ENCODE results near the gene FBXL7. TPM values are rescaled to one million over a fixed set of nuclear protein-coding genes. Genes with fewer than 3 reads are reported as not detected.

FBXL7 gene
- total and polyA plus RNA-seq, 2 of the 8 experiments (the other 6 are each of a cell fraction or from before 2014, with no cell fraction given), result 17.7 to 17.8 TPM

- DNase-seq (ENCODE audit: low read depth in 1 of 2, low spot score in 2 of 2) (no peak), FAIRE-seq (no peak)
- Histone ChIP-seq H2AK5ac (ENCODE audit: low read depth, low read length) (no peak overlapping the region), H3K4me1 (replicated peaks in 1 of 4; ENCODE audit: control insufficient read depth in 3 of 4, insufficient read depth in 4 of 4, low read length in 3 of 4) (peaks cover 1 to 17% (median 12%) of the 10 kb centered on the region in 4 experiments; a peak in 4 of 7 replicates), H3K79me2 (ENCODE audit: control insufficient read depth in 1 of 2, insufficient read depth in 2 of 2, low read length in 2 of 2) (peaks cover 0 to 26% of the 10 kb centered on the region in 2 experiments; a peak in 2 of 4 replicates), H3K36me3 (ENCODE audit: control insufficient read depth in 2 of 4, insufficient read depth in 4 of 4, low read length in 3 of 4) (peaks cover 0 to 4% (median 1%) of the 10 kb centered on the region in 4 experiments; a peak in 3 of 8 replicates), H4K91ac (replicated peaks; ENCODE audit: insufficient read length, low read length) (no peak overlapping the region), H3K14ac (ENCODE audit: insufficient read length) (no peak overlapping the region), H4K5ac (ENCODE audit: insufficient read length, low read depth, low read length) (no peak overlapping the region), H3K56ac (replicated peaks; ENCODE audit: insufficient read length, low read depth, low read length) (no peak overlapping the region), H3K79me1 (ENCODE audit: low read depth, low read length) (peaks cover 2% of the 10 kb centered on the region; the same call in 1 of the 2 replicates), H2BK12ac (ENCODE audit: low read depth, low read length) (no peak overlapping the region; the same call in 1 of the 2 replicates), H3K4me2 (ENCODE audit: insufficient read depth in 1 of 2, low read depth in 2 of 2, low read length in 2 of 2) (no peak overlapping the region), H2BK15ac (ENCODE audit: low read length) (0 out of 2 replicates have a peak overlapping the region, but pooled peaks have one; percentile 23), H3K9me3 (ENCODE audit: insufficient read depth in 2 of 2, low read depth in 1 of 2, low read length in 1 of 2) (peaks cover 8% of the 10 kb centered on the region in 2 experiments), H2AFZ (ENCODE audit: low read length) (no peak overlapping the region), H3K9ac (replicated peaks in 1 of 4; ENCODE audit: extremely low read depth in 1 of 4, low read depth in 3 of 4, low read length in 3 of 4) (no peak overlapping the region), H2BK5ac (ENCODE audit: low read depth, low read length) (peak overlapping the region; percentile 12; the same call in 1 of the 2 replicates), H2BK120ac (replicated peaks; ENCODE audit: low read depth, low read length) (no peak overlapping the region), H4K8ac (ENCODE audit: extremely low read depth, insufficient read depth, low read length) (no peak overlapping the region), H3K27me3 (replicated peaks in 1 of 4; ENCODE audit: control insufficient read depth in 3 of 4, extremely low read depth in 1 of 4, insufficient read depth in 3 of 4, low read length in 3 of 4) (no peaks in the 10 kb centered on the region), H3K23ac (ENCODE audit: insufficient read length) (no peak overlapping the region), H3K4me3 (ENCODE audit: extremely low read depth in 1 of 4, insufficient read depth in 2 of 4, low read depth in 3 of 4, low read length in 4 of 4) (no peak overlapping the region), H3K23me2 (ENCODE audit: low read depth, low read length) (no peaks in the 10 kb centered on the region), H3K4ac (replicated peaks; ENCODE audit: insufficient read length, low read depth, low read length) (no peak overlapping the region), H3K18ac (ENCODE audit: extremely low read depth, low read length) (peak overlapping the region; percentile 6; the same call in 1 of the 2 replicates), H2BK20ac (ENCODE audit: low read length) (no peak overlapping the region; the same call in 1 of the 2 replicates), H4K20me1 (replicated peaks in 1 of 2; ENCODE audit: control insufficient read depth in 1 of 2, insufficient read depth in 2 of 2, low read length in 2 of 2) (no peaks in the 10 kb centered on the region), H3K27ac (ENCODE audit: low read depth, low read length) (no peak overlapping the region)
- CTCF ChIA-PET (ENCODE audit: partially characterized antibody), result interaction anchor here (0.6 to 1.9 kb wide), 4 partner anchors 19 to 1614 kb away, joined by 3 to 8 read pairs (median 3); no protein-coding TSS in a partner anchor
- POLR2A ChIA-PET (ENCODE audit: partially characterized antibody), result interaction anchor here (0.6 kb wide), 1 partner anchor 25 kb away, joined by 3 read pairs; no protein-coding TSS in a partner anchor
- 87% methylated on average over 4 of the region's 4 CpGs; no CpG with 5 or more reads in 1 of the 2 experiments for WGBS, 2 experiments (ENCODE audit: extremely low coverage in 1 of 2, insufficient coverage in 1 of 2, insufficient read length in 1 of 2, insufficient replicate concordance in 2 of 2, low coverage in 1 of 2, low lambda C conversion rate in 2 of 2, missing lambda C conversion rate in 1 of 2)
- no peak for TF ChIP-seq KDM1A (IDR thresholded peaks at IDR 0.05; ENCODE audit: borderline replicate concordance, low read length)
- TF ChIP-seq FOSL1 (IDR thresholded peaks at IDR 0.05; ENCODE audit: insufficient read depth, low read depth, low read length), result no peak
- no peak for TF ChIP-seq E2F6 (IDR thresholded peaks at IDR 0.05)
- no peak for TF ChIP-seq ATF2 (IDR thresholded peaks at IDR 0.05; ENCODE audit: low read length)
- TF ChIP-seq RAD21 (IDR thresholded peaks at IDR 0.05 in 1 of 2, conservative IDR thresholded peaks at IDR 0.05 in 1 of 2; ENCODE audit: low read depth in 2 of 2, low read length in 2 of 2), result no peak
- TF ChIP-seq SIN3A (conservative IDR thresholded peaks at IDR 0.05 in 1 of 2, IDR thresholded peaks at IDR 0.05 in 1 of 2; ENCODE audit: low read depth in 1 of 2, low read length in 2 of 2), result no peak
- no peak for TF ChIP-seq MAX (IDR thresholded peaks at IDR 0.05)
- TF ChIP-seq POLR2AphosphoS5 (IDR thresholded peaks at IDR 0.05; ENCODE audit: low read depth, low read length), result no peak
- TF ChIP-seq YY1 (IDR thresholded peaks at IDR 0.05; ENCODE audit: low read depth, low read length), result no peak
Observed at GRCh38 chr5:15547261-15547839, 47.4 kb downstream of the FBXL7 start.

Data from H1 (cell line).